Trophoblast cell (in vitro differentiated cells and primary cell): ENCODE measurements around the gene PRTG.

Experiments
- DNase-seq, 2 donors: peaks; one replicate each; pipeline ENCODE4 v3.0.0-alpha.2; 2016
- H2AFZ ChIP-seq: 2 replicates; pipeline ENCODE4 v1.6.1; 2013; ENCODE audit warnings: low read length, moderate library complexity, mild to moderate bottlenecking; ENCODE audit not compliant: insufficient read depth, poor library complexity
- H2AK5ac ChIP-seq: 2 replicates; pipeline ENCODE4 v1.6.1; 2013; ENCODE audit warnings: mild to moderate bottlenecking, low read length
- H2BK120ac ChIP-seq: 2 replicates; pipeline ENCODE4 v1.6.1; 2013; ENCODE audit warnings: low read length, mild to moderate bottlenecking, moderate library complexity; ENCODE audit not compliant: insufficient read depth, poor library complexity
- H2BK12ac ChIP-seq: 2 replicates; pipeline ENCODE4 v1.6.1; 2013; ENCODE audit warnings: mild to moderate bottlenecking, low read length, moderate library complexity
- H2BK5ac ChIP-seq: 2 replicates; pipeline ENCODE4 v1.6.1; 2013; ENCODE audit warnings: low read length, low read depth, moderate library complexity, mild to moderate bottlenecking; ENCODE audit not compliant: poor library complexity
- H3K14ac ChIP-seq: 2 replicates; pipeline ENCODE4 v1.6.1; 2013; ENCODE audit warnings: mild to moderate bottlenecking, low read length
- H3K18ac ChIP-seq: 2 replicates; pipeline ENCODE4 v1.6.1; 2013; ENCODE audit warnings: mild to moderate bottlenecking, low read length
- H3K23ac ChIP-seq: 2 replicates; pipeline ENCODE4 v1.6.1; 2013; ENCODE audit warnings: low read length
- H3K27ac ChIP-seq: 2 replicates; pipeline ENCODE4 v1.5.1; 2013; ENCODE audit warnings: low read depth, mild to moderate bottlenecking, inconsistent platforms, low read length, moderate library complexity
- H3K27me3 ChIP-seq: 2 replicates; pipeline ENCODE4 v1.6.1; 2013; ENCODE audit warnings: inconsistent platforms, mild to moderate bottlenecking, low read length, moderate library complexity; ENCODE audit not compliant: insufficient read depth
- H3K36me3 ChIP-seq, 2 experiments: 1 replicate in 1 of 2; 2 replicates in 1 of 2; pipeline ENCODE4 v1.6.1; 2013; ENCODE audit warnings: low read length in 2 of 2, mild to moderate bottlenecking in 2 of 2, moderate library complexity in 1 of 2; ENCODE audit not compliant: insufficient read depth in 2 of 2, control insufficient read depth in 1 of 2
- H3K4ac ChIP-seq: 2 replicates; pipeline ENCODE4 v1.6.1; 2013; ENCODE audit warnings: low read depth, mild to moderate bottlenecking, low read length, moderate library complexity
- H3K4me1 ChIP-seq, 2 experiments: 1 replicate in 1 of 2; 2 replicates in 1 of 2; pipeline ENCODE4 v1.6.1; 2013; ENCODE audit warnings: low read length in 2 of 2, mild to moderate bottlenecking in 2 of 2, moderate library complexity in 1 of 2; ENCODE audit not compliant: insufficient read depth in 2 of 2, control insufficient read depth in 1 of 2
- H3K4me2 ChIP-seq: 2 replicates; pipeline ENCODE4 v1.6.1; 2013; ENCODE audit warnings: inconsistent platforms, mild to moderate bottlenecking, low read length, moderate library complexity
- H3K4me3 ChIP-seq: 2 replicates; pipeline ENCODE4 v1.5.1; 2013; ENCODE audit warnings: mild to moderate bottlenecking, low read depth, low read length, inconsistent platforms
- H3K79me1 ChIP-seq: one replicate; pipeline ENCODE4 v1.6.1; 2013; ENCODE audit warnings: low read length
- H3K79me2 ChIP-seq: 2 replicates; pipeline ENCODE4 v1.6.1; 2013; ENCODE audit warnings: low read length, mild to moderate bottlenecking; ENCODE audit not compliant: control insufficient read depth, insufficient read depth, poor library complexity
- H3K9ac ChIP-seq: 2 replicates; pipeline ENCODE4 v1.6.1; 2013; ENCODE audit warnings: mild to moderate bottlenecking, low read length
- H3K9me3 ChIP-seq: 2 replicates; pipeline ENCODE4 v1.6.1; 2013; ENCODE audit warnings: low read depth, mild to moderate bottlenecking, control low read depth, inconsistent platforms, low read length; ENCODE audit not compliant: insufficient read depth
- H4K12ac ChIP-seq: 2 replicates; pipeline ENCODE4 v1.6.1; 2013; ENCODE audit warnings: low read depth, mild to moderate bottlenecking, low read length, moderate library complexity
- H4K8ac ChIP-seq: 2 replicates; pipeline ENCODE4 v1.6.1; 2013; ENCODE audit warnings: low read depth, mild to moderate bottlenecking, low read length, moderate library complexity
- H4K91ac ChIP-seq: one replicate; pipeline ENCODE4 v1.6.1; 2013; ENCODE audit warnings: low read depth, mild to moderate bottlenecking, low read length, moderate library complexity
- WGBS: extraction: QIAGEN DNeasy Blood & Tissue Kit; methylation state at CpG from one replicate; pipeline ENCODE4 v1.1.7; 2013; ENCODE audit warnings: missing lambda C conversion rate; ENCODE audit not compliant: insufficient read length, insufficient coverage; ENCODE audit errors: extremely low coverage; 5-methylcytosine and 5-hydroxymethylcytosine counted together

The PRTG gene

GRCh38 chr15:55707518-55707917, 35.4 kb downstream of the PRTG start:
- peaks cover 5 to 12% of the 10 kb centered on the region in 2 experiments for H3K36me3 ChIP-seq
- H3K14ac ChIP-seq = no peak overlapping the region
- H3K4me1 ChIP-seq = peaks cover 3 to 7% of the 10 kb centered on the region in 2 experiments
- WGBS = no CpG with 5 or more reads among the region's 3 CpGs
- no peak overlapping the region for H3K9ac ChIP-seq
- H2AK5ac ChIP-seq = no peak overlapping the region
- no peaks in the 10 kb centered on the region for H3K79me1 ChIP-seq
- H4K91ac ChIP-seq = no peak overlapping the region
- no peaks in the 10 kb centered on the region for H3K9me3 ChIP-seq
- no peak overlapping the region for H4K12ac ChIP-seq
- no peak overlapping the region for H3K4me3 ChIP-seq
- no peak overlapping the region for H4K8ac ChIP-seq
- H3K27me3 ChIP-seq = no peaks in the 10 kb centered on the region
- no peak overlapping the region for H3K4me2 ChIP-seq
- H3K27ac ChIP-seq = no peak overlapping the region
- no peak overlapping the region for H3K4ac ChIP-seq
- no peak overlapping the region for H3K23ac ChIP-seq
- no peak for DNase-seq
- H2AFZ ChIP-seq = no peak overlapping the region
- no peak overlapping the region for H2BK120ac ChIP-seq
- H2BK5ac ChIP-seq = no peak overlapping the region
- no peak overlapping the region for H3K18ac ChIP-seq
- no peak overlapping the region for H2BK12ac ChIP-seq
- H3K79me2 ChIP-seq = peaks cover 7% of the 10 kb centered on the region

GRCh38 chr15:55703873-55704301, 39.1 kb downstream of the PRTG start:
- Histone ChIP-seq H3K18ac (no peak overlapping the region), H3K4ac (no peak overlapping the region), H3K4me2 (no peak overlapping the region), H3K23ac (no peak overlapping the region), H3K36me3 (peaks cover 7 to 10% of the 10 kb centered on the region in 2 experiments), H3K4me3 (no peak overlapping the region), H3K79me2 (peaks cover 9% of the 10 kb centered on the region), H4K8ac (no peak overlapping the region), H2BK120ac (no peak overlapping the region), H2BK5ac (no peak overlapping the region), H3K79me1 (no peaks in the 10 kb centered on the region), H3K9me3 (no peaks in the 10 kb centered on the region), H4K91ac (no peak overlapping the region), H3K4me1 (peaks cover 2 to 5% of the 10 kb centered on the region in 2 experiments), H4K12ac (no peak overlapping the region), H3K9ac (no peak overlapping the region), H2AFZ (no peak overlapping the region), H3K27ac (no peak overlapping the region), H3K27me3 (no peaks in the 10 kb centered on the region), H3K14ac (no peak overlapping the region), H2BK12ac (no peak overlapping the region), H2AK5ac (no peak overlapping the region)
- DNase-seq = no peak
- WGBS = no CpG with 5 or more reads among the region's 2 CpGs

GRCh38 chr15:55700876-55701275, 42.1 kb downstream of the PRTG start:
- no peak overlapping the region for H3K14ac ChIP-seq
- H3K27me3 ChIP-seq = no peaks in the 10 kb centered on the region
- H3K4me3 ChIP-seq = no peak overlapping the region
- H3K4me1 ChIP-seq = peaks cover 3 to 5% of the 10 kb centered on the region in 2 experiments
- peaks cover 10 to 14% of the 10 kb centered on the region in 2 experiments for H3K36me3 ChIP-seq
- H2BK120ac ChIP-seq = no peak overlapping the region
- H3K4ac ChIP-seq = no peak overlapping the region
- H4K91ac ChIP-seq = no peak overlapping the region
- no peak overlapping the region for H2AFZ ChIP-seq
- no peak overlapping the region for H3K23ac ChIP-seq
- peaks cover 4% of the 10 kb centered on the region for H3K79me2 ChIP-seq
- H2AK5ac ChIP-seq = no peak overlapping the region
- no peak overlapping the region for H3K27ac ChIP-seq
- DNase-seq = no peak
- no CpG with 5 or more reads among the region's 6 CpGs for WGBS
- no peaks in the 10 kb centered on the region for H3K79me1 ChIP-seq
- H2BK12ac ChIP-seq = no peak overlapping the region
- H2BK5ac ChIP-seq = no peak overlapping the region
- H3K18ac ChIP-seq = no peak overlapping the region
- H3K9ac ChIP-seq = no peak overlapping the region
- H3K4me2 ChIP-seq = no peak overlapping the region
- H4K12ac ChIP-seq = no peak overlapping the region
- no peak overlapping the region for H4K8ac ChIP-seq
- no peaks in the 10 kb centered on the region for H3K9me3 ChIP-seq

GRCh38 chr15:55698653-55699052, 44.3 kb downstream of the PRTG start:
- Histone ChIP-seq H4K8ac (no peak overlapping the region), H3K79me1 (no peaks in the 10 kb centered on the region), H3K4me1 (peaks cover 8 to 11% of the 10 kb centered on the region in 2 experiments), H2AFZ (no peak overlapping the region), H2BK120ac (no peak overlapping the region), H3K27me3 (no peaks in the 10 kb centered on the region), H3K36me3 (peaks cover 14 to 16% of the 10 kb centered on the region in 2 experiments), H3K18ac (no peak overlapping the region), H3K14ac (no peak overlapping the region), H3K4me2 (no peak overlapping the region), H2BK12ac (no peak overlapping the region), H2BK5ac (no peak overlapping the region), H3K4me3 (no peak overlapping the region), H3K23ac (no peak overlapping the region), H2AK5ac (no peak overlapping the region), H3K4ac (no peak overlapping the region), H3K9ac (no peak overlapping the region), H3K27ac (no peak overlapping the region), H4K12ac (no peak overlapping the region), H3K9me3 (no peaks in the 10 kb centered on the region), H4K91ac (no peak overlapping the region), H3K79me2 (peaks cover 5% of the 10 kb centered on the region)
- no peak for DNase-seq
- WGBS = no CpG with 5 or more reads among the region's 4 CpGs
